Erythroblast (primary cell): ENCODE data around the gene TEDC1.

Source experiments
- GATA1 ChIP-seq: IDR thresholded peaks from 2 replicates; pipeline ENCODE4 v1.6.1; 2011; ENCODE audit warnings: low read depth, mild to moderate bottlenecking, control low read depth, low read length, moderate library complexity
- POLR2A ChIP-seq: IDR thresholded peaks from 2 replicates; pipeline ENCODE4 v1.6.1; 2011; ENCODE audit warnings: mild to moderate bottlenecking, low read length

DNA sequence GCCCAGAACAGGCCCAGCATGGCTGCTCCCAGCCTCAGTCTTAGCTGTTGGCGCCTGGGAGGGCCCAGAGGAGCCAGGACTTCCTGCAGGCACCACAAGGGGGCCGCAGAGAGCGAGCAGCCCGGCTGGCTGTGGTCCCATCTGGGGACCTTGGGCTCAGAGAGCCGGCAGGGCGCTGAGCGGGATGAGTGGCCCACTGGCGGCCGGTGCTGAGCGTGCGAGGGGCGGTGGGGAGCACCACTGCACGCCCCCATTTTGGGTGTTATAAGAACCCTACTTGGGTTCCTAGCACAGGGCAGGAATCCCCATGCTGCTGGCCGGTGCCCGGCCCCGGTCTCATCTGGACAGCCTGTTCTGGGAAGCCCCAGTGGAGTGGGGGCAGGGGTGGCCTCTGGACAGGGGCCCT lies 42.3 kb upstream of the TEDC1 start:
- TF ChIP-seq POLR2A (no peak), GATA1 (no peak)
